DOHH2 (cell line): ENCODE measurements around the gene PID1.

Experiments
- EZH2phosphoT487 ChIP-seq: fragments of 200-600 bp; sonication (generic); IDR thresholded peaks from 2 replicates; pipeline ENCODE4 v1.6.1; 2017; ENCODE audit warnings: borderline replicate concordance, mild to moderate bottlenecking, antibody characterized with exemption, low read length, moderate library complexity, mixed read lengths
- TF ChIP-seq, protein P1 (sequence below): fragments of 200-600 bp; sonication (generic); IDR thresholded peaks from one replicate; pipeline ENCODE4 v1.5.1; 2014; ENCODE audit warnings: antibody characterized with exemption, mild to moderate bottlenecking, low read depth, low read length; ENCODE audit not compliant: poor library complexity, severe bottlenecking

DNA sequence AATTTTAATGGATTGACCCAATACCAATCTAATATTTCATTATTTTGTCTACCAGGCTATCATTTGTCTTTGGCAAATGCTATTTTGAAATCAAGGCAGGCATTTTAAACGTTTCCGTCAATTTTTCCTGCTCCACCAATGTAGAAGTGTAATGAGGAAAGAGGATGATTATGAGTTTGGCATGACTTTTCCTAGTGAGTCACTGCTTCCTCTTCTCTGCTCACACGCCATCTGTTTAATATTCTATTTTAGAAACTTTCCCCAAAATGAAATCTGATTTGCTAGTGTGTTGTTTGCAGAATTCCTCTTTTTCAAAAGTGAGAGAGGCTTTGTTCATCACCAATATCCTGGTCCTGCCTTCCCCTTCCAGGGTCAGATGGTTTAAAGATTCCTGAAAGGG, 42.5 kb upstream of the PID1 start:
- TF ChIP-seq, protein P1, sequence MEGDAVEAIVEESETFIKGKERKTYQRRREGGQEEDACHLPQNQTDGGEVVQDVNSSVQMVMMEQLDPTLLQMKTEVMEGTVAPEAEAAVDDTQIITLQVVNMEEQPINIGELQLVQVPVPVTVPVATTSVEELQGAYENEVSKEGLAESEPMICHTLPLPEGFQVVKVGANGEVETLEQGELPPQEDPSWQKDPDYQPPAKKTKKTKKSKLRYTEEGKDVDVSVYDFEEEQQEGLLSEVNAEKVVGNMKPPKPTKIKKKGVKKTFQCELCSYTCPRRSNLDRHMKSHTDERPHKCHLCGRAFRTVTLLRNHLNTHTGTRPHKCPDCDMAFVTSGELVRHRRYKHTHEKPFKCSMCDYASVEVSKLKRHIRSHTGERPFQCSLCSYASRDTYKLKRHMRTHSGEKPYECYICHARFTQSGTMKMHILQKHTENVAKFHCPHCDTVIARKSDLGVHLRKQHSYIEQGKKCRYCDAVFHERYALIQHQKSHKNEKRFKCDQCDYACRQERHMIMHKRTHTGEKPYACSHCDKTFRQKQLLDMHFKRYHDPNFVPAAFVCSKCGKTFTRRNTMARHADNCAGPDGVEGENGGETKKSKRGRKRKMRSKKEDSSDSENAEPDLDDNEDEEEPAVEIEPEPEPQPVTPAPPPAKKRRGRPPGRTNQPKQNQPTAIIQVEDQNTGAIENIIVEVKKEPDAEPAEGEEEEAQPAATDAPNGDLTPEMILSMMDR, result no peak
- no peak for TF ChIP-seq EZH2phosphoT487
